GM12872 (cell line): ENCODE results near the gene RARRES1.

Experiments used
- TF ChIP-seq, protein P1 (sequence below): IDR thresholded peaks from 3 replicates; pipeline ENCODE4 v1.5.1; 2011; ENCODE audit warnings: low read depth, mild to moderate bottlenecking, low read length, moderate library complexity; ENCODE audit not compliant: insufficient read depth

The RARRES1 gene

DNA sequence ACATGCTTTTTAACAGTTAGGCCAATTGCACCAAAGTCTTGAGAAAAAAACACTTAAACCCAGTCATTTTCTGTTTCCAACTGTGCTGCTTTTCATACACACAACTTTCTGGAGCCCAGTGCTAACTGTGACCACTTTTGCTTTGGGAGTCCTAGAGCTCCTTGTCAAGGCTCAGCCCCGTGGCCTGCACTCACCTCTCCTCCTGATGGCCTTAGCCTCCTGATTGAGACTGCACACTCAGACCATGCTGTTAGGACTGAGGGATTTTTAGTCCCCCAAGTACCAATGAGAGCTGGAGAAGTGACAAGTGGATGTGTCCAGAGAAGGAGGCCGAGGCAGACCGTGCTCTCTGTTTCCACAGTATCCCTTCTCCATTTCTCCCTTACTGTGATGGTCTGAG, 15.2 kb upstream of the RARRES1 start:
- TF ChIP-seq, protein P1, sequence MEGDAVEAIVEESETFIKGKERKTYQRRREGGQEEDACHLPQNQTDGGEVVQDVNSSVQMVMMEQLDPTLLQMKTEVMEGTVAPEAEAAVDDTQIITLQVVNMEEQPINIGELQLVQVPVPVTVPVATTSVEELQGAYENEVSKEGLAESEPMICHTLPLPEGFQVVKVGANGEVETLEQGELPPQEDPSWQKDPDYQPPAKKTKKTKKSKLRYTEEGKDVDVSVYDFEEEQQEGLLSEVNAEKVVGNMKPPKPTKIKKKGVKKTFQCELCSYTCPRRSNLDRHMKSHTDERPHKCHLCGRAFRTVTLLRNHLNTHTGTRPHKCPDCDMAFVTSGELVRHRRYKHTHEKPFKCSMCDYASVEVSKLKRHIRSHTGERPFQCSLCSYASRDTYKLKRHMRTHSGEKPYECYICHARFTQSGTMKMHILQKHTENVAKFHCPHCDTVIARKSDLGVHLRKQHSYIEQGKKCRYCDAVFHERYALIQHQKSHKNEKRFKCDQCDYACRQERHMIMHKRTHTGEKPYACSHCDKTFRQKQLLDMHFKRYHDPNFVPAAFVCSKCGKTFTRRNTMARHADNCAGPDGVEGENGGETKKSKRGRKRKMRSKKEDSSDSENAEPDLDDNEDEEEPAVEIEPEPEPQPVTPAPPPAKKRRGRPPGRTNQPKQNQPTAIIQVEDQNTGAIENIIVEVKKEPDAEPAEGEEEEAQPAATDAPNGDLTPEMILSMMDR: no peak

DNA sequence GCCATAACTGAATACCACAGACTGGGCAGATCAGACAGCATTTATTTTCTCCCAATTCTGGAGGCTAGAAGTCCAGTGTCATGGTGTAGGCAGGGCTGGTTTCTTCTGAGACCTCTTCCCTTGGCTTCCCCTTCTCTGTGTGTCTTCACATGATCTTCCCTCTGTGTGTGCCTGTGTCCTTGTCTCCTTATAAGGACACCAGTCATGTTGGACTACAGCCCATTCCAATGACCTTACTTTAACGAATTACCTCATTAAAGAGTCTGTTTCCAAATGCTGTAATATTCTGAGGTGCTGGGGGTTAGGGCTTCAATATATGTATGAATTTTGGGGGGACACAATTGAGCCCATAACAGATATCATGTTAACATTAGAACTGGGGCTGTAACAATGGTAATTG, 13.3 kb upstream of the RARRES1 start:
- TF ChIP-seq, protein P1: no peak

DNA sequence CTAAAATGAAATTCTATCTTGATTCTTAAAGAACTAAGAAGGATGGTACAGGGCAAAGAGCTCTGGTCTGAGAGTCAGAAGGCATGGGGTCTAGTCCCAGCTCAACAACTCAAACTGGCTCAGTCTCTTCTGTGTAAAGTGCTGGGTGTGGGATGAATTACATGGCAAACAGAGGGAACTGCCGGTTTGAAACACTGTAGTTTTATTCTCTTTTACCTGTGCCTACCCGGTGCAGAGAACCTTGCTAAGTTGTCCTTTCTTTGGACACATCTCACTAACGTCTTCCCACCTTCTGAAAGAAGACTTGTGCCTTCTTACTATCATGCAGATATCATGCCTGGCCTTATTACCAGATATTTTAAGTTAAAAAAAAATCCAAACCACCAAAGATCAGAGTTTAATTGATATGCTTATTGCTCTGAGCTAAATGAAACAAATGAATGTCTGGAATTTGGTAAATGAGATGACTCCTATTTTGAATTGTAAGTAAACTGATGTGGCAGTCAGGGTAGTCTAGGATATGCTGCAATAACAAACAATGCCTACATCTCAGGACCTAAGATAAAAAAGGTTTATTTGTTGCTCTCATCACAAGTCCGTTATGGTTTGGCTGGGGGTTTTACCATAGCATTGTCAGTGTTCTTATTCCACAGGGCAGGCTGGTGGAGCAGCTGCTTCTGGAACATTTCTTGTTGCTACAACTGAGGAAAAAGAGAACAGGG, 12.5 kb upstream of the RARRES1 start:
- TF ChIP-seq, protein P1: no peak

DNA sequence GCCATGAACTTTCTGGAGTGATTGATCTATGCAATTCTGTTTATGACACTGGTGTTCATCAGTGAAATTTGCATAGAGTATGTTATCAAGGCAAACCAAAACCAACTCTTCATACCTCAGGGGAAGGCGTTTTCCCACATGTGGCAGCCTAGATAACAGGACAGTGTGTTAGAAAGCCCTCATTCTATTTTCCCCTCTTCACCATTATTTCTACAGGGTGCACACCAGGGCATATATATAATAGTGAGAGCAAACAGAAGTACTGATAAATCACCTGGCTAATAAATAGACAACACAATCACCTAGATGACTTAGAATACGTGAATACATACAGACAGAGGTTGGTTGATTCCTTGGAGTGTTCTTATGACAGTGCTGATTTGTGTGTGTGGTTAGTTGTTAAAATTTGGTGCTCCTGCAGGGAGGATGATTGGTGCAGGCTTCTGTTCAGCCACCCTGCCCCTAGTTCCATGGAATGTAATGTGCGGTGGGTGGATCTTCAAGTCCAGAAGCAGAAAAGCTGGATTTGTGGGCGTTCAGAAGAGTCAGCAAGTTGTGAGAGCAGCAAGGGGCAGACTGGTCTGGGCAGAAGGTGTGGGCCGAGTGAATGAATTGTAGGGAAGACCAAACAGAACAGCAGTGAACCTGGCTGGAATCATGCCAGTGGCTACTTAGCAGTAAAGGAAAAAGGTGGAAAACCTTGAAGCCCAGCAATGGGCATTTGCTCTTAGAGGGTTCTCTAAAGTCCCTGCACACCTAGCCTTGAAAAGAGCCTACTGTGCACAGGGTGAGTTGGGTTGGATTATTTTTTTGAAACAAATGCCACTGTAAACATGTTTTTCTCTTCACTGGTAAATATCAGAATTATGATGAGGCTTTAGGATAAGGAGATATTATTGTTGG, 11.7 kb upstream of the RARRES1 start:
- TF ChIP-seq, protein P1: no peak

DNA sequence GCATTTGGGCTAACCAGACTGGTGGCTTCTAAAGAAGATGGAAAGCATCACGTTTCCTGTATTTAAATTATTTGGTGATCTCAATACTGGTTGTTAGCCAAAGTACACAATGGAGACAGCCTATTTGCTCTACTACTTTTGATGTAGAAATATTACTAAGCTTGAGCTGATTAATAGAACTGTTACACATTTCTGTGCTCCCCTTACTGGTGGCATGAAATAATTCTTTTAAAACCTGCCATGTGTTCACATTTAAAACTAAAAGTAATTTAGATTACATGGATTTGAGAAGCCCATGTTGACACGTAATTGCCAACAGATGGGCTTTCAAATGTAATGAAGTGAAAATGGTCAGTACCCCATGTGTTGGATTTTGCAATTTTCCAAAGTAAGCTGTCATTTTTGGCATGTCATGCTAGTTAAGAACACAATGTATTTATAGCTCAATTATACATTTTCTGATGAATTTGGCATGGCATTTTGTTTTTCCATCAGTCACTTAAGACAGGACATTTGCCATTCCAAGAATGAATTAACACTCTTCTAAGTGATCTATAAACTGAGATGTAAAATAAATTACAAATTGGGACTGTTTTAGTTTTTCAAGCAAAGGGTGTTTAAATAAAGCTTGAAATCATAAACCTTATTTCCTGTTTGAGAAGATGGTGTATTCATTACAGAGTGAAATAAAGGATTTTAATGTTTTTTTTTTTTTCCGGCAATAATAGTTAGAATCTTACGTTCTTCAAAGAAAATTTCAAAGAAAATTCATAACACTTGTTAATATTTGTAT, 10.8 kb upstream of the RARRES1 start:
- TF ChIP-seq, protein P1: no peak

DNA sequence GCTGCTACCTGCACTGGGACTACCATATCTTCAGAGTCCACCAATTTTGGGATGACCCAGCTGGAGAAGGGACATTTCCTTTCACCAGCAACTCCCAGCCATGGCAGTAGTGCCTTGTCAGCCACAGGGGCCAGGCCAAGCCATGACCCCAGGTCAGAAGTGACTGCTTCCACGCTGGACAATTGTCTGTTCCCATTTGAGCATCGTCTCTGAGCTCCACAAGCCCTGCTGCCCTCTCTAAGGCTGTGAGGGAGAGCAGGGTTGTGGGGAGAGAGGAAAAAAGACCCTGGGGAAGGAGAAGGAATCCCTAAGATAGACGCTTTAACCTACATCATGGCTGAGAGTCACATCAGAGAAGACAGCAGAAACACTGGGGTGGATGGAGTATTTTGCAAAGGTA, 7.4 kb upstream of the RARRES1 start:
- TF ChIP-seq, protein P1: no peak

DNA sequence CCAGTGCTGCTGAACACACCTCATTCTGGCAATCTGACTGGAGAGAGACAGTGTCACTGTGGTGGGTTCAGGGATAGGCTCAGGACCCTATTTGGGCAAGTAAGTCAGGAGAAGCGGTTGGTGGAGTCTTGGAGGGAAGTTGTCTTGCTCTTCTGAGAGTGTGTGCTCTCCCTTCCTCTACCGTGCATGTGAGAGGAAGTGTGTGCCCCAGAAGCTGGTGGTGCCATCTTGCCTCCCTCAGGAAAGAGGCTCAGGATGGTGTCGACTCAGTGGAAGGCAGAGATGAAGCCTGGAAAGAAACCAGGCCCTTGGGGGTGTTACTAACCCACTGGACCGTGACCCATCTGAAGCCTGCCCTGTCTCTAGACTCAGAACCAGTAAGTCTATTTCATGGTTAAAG, 6.8 kb upstream of the RARRES1 start:
- TF ChIP-seq, protein P1: no peak
